NCI-H2029 (cell line): Measurements from ENCODE around the gene ZNF692.
"Not testable (repeated sequence)": the region's sequence is repeated elsewhere in the genome, so short reads cannot be mapped to it uniquely, and the experiment has no call there.

Source experiments
- DNase-seq: peaks from one replicate; lab custom pipeline; 2025; lab: John Stamatoyannopoulos, UW

ZNF692 gene

DNA sequence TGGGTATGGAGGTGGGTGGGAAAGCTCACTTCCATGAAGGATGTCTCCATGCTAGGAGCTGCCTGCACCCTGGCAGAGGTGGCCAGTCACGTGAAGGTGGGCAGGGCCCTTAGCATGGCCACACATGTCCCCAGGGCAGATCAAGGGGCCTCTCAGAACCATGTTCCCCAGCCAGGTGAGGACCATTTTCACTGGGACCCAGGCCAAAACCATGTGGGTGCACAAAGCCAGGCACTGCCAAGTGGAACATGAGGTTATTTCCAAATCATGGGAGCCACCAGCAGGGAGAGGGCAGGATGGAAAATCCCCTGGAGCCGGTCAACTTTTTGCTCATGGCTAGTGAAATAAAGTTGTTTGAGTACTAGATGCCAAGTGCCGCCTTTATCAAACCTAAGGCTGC, 9.7 kb downstream of the ZNF692 start:
- no peak for DNase-seq

GRCh38 chr1:248848602-248849001, 10.3 kb downstream of the ZNF692 start:
- no peak for DNase-seq

DNA sequence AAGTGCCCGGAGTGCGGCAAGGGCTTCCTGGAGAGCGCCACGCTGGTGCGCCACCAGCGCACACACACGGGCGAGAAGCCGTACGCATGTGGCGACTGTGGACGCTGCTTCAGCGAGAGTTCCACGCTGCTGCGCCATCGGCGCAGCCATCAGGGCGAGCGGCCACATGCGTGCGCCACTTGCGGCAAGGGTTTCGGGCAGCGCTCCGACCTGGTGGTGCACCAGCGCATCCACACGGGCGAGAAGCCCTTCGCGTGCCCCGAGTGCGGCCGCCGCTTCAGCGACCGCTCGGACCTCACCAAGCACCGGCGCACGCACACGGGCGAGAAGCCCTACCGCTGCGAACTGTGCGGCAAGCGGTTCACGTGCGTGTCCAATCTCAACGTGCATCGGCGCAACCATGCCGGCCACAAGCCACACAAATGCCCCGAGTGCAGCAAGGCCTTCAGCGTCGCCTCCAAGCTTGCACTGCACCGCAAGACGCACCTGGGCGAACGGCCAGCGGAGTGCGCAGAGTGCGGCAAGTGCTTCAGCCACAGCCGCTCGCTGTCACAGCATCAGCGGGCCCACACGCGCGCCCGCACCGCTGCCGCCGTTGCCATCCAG, 10.8 kb downstream of the ZNF692 start:
- DNase-seq = no peak

DNA sequence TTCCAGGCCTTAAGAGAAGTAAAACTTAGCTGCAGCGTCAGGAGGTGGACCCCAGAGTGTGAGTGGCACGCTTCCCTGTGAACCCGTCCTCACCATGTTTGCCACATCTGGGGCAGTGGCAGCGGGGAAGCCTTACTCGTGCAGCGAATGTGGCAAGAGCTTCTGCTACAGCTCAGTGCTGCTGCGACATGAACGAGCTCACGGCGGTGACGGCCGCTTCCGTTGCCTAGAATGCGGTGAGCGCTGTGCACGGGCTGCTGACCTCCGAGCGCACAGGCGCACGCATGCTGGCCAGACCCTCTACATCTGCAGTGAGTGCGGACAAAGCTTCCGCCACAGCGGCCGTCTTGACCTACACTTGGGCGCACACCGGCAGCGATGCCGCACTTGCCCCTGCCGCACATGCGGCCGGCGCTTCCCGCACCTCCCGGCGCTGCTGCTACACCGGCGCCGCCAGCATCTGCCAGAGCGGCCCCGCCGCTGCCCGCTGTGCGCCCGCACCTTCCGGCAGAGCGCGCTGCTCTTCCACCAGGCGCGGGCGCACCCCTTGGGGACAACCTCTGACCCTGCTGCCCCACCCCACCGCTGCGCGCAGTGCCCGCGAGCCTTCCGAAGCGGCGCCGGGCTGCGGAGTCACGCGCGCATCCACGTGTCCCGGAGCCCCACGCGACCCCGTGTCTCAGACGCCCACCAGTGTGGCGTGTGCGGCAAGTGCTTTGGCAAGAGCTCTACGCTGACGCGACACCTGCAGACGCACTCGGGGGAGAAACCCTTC, 11.5 kb downstream of the ZNF692 start:
- DNase-seq = no peak

DNA sequence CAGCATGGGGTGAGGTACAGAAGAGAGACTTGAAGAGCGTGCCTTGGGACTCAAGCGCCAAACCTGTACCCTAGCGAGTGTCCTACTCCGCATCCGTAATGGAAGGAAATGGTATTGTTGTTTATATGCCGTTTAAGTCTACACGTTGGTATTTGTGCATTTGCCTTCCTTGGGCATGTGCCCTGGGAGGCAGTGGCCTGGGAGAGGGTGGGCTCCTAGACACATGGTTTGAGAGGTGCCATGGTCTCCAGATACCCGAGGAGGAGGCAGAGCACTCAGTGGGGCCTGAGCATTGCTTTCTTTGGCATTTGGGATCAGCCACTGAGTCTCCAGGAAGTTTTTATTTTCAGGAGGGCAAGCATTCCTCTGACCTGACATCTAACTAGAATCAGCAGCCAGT, 14.4 kb downstream of the ZNF692 start:
- DNase-seq = no peak

GRCh38 chr1:248843687-248844086, 15.2 kb downstream of the ZNF692 start:
- DNase-seq = no peak

GRCh38 chr1:248842781-248843331, 16.0 kb downstream of the ZNF692 start:
- DNase-seq = no peak

DNA sequence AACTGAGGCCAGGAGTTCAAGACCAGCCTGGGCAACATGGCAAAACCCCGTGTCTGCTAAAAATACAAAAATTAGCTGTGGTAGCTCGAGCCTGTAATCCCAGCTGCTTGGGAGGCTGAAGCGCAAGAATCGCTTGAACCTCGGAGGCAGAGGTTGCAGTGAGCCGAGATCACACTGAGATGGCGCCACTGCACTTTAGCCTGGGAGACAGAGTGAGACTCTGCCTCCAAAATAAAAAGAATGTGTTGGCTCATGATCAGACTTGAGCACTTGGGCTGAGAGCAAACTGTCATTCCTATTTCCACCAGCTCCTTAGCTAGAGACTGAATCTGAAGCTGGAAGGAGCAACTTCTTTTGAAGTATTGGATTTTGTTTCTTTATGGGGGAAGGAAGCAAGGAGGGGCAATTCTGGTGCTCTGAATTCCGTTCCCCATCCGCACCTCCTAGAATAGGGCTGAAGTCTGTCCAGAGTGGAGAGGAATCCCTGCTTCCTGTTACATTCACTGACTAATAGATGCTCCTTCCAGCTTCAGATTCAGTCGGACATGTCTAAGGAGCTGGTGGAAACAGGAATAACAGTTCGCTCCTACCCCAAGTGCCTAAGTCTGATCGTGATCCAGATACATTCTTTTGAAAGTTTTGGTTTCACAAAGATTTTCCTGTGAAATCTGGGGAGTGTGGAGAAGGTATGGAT, 17.0 kb downstream of the ZNF692 start:
- peak; percentile 11 for DNase-seq

DNA sequence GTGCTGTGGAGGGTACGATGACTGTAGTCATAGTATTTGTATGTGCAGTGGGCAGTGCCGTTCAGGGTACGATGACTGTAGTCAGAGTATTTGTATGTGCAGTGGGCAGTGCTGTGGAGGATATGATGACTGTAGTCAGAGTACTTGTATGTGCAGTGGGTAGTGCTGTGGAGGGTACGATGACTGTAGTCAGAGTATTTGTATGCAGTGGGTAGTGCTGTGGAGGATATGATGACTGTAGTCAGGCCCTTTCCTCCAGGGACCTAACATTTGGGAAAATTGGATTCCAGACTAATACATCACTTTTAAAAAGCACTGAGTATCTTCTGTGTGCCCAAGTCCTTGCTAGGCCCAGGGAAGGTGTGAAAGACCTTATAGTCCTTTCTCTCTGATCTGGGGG, 17.9 kb downstream of the ZNF692 start:
- no peak for DNase-seq

DNA sequence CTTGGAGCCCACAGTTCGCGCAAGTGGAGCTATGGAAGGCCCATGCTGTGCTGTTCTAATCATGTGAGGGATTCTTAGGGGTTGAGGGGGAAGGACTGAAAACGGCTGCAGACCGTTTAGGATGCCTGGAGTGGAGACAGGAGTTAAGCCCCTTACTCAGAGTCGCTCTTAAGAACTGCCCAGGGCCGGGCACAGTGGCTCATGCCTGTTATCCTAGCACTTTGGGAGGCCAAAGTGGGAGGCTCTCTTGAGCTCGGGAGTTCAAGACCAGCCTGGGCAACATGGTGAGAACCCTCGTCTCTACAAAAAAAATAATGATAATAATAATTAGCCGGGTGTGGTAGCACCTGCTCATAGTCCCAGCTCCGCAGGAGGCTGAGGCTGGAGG, 19.7 kb downstream of the ZNF692 start:
- DNase-seq = no peak

DNA sequence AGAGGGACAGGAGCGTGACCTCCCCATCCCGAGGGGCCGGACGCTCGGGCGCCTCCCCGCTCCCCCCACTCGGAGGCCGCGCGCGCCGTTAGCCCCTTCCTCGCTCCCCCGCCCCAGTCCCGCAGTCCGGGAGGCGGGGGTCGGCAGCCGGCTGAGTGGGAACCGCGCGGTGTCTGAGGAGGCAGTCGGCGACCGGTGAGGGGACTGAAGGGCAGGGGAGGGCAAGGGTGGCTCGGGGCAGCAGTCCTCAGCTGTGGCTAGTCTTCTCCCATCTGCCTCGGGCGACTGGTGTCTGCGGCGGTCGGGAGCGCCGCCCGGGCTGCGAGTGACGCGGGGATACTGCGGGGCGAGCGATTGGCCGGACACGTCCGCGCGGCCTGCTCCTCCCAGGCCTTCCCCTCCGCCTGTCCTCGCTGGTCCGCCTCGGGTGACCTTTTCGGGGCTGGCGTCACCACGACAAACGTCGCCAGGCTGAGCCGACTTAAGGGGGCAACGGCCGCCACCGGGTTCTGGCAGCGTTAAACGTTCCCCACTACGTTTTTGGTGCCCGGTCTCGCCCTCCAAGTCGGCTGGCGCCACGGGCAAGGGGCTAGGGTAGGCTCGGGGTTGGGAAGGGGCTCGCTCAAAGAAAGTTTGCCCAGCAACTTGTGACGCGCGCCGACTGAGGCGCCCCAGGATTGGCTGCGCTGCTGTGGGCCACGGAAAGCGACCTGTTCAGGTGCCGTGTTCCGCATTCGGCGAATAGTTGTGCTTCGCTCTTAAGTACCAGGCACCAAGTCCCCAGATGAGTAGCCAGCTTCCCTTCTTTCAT, 20.3 kb downstream of the ZNF692 start:
- peak; percentile 77 for DNase-seq

GRCh38 chr1:248837781-248838356, 21.0 kb downstream of the ZNF692 start, which contains the start of gene ZNF672:
ZNF672 (plus strand) TSS chr1:248838224; CDS start chr1:248847275, 9,051 bp downstream.
- DNase-seq = peak; percentile 98

GRCh38 chr1:248837045-248837780, 21.7 kb downstream of the ZNF692 start:
- peak; percentile 50 for DNase-seq

- DNase-seq = no peak
Measured at GRCh38 chr1:248834343-248834940, 24.4 kb downstream of the ZNF692 start.

GRCh38 chr1:248831842-248832241, 27.0 kb downstream of the ZNF692 start:
- DNase-seq = no peak

GRCh38 chr1:248830718-248831017, 28.2 kb downstream of the ZNF692 start:
- DNase-seq = not testable (repeated sequence)

- peak; percentile 4 for DNase-seq
Measured at GRCh38 chr1:248828845-248829244, 30.0 kb downstream of the ZNF692 start.

- DNase-seq = peak; percentile 86
Measured at GRCh38 chr1:248825909-248826760, 32.8 kb downstream of the ZNF692 start, which contains the start of gene SH3BP5L. SH3BP5L (minus strand) TSS chr1:248825915; CDS start chr1:248824935, 980 bp downstream.

GRCh38 chr1:248825573-248825908, 33.3 kb downstream of the ZNF692 start:
- no peak for DNase-seq

- no peak for DNase-seq
Measured at GRCh38 chr1:248825136-248825535, 33.7 kb downstream of the ZNF692 start.
